C4-2B (cell line): ENCODE results near the gene ADCYAP1R1.

Source experiments
- CTCF ChIP-seq: fragments of 450-650 bp; conservative IDR thresholded peaks from 2 replicates; pipeline ENCODE4 v1.5.1; 2017; ENCODE audit warnings: mild to moderate bottlenecking
- ZFX ChIP-seq: fragments of 450-650 bp; IDR thresholded peaks from 2 replicates; pipeline ENCODE4 v1.6.1; 2017

GRCh38 chr7:31102973-31103850, 51.1 kb downstream of the ADCYAP1R1 start:
- TF ChIP-seq CTCF = no peak
- TF ChIP-seq ZFX = no peak
